Vagina (tissue), 2 donors: ENCODE measurements around the gene AP2B1. TPM values are rescaled to one million over a fixed set of nuclear protein-coding genes. Genes with fewer than 3 reads are reported as not detected.

Experiments used
- DNase-seq, 2 donors: peaks; one replicate each; pipeline ENCODE4 v3.0.0-alpha.2; 2017; ENCODE audit errors: extremely low spot score in 2 of 2
- H3K27ac ChIP-seq: fragments of 200-600 bp; sonication (generic); one replicate; pipeline ENCODE4 v1.5.1; 2019
- H3K27me3 ChIP-seq: fragments of 200-600 bp; sonication (generic); one replicate; pipeline ENCODE4 v1.5.1; 2019
- H3K36me3 ChIP-seq, 2 donors: fragments of 200-600 bp; sonication (generic); one replicate each; pipeline ENCODE4 v1.5.1; 2017 to 2019
- H3K4me1 ChIP-seq: fragments of 200-600 bp; sonication (generic); one replicate; pipeline ENCODE4 v1.5.1; 2019
- H3K4me3 ChIP-seq, 2 donors: fragments of 200-600 bp; sonication (generic); 1 replicate in 1 of 2; 2 replicates in 1 of 2; pipeline ENCODE4 v1.5.1; 2016 to 2019
- H3K9me3 ChIP-seq: fragments of 200-600 bp; sonication (generic); one replicate; pipeline ENCODE4 v1.5.1; 2019
- CTCF ChIP-seq, 3 experiments: fragments of 450-650 bp in 2 of 3; fragments of 200-600 bp in 1 of 3; sonication (generic) in 1 of 3; IDR thresholded peaks; one replicate each; pipeline ENCODE4 v1.5.1; 2017 to 2019; ENCODE audit warnings: antibody characterized with exemption in 3 of 3, mild to moderate bottlenecking in 2 of 3, moderate library complexity in 2 of 3
- POLR2A ChIP-seq, 2 donors: fragments of 450-650 bp; IDR thresholded peaks; one replicate each; pipeline ENCODE4 v1.6.1; 2017; ENCODE audit warnings: antibody characterized with exemption in 2 of 2, mild to moderate bottlenecking in 2 of 2, moderate library complexity in 2 of 2
- POLR2AphosphoS5 ChIP-seq, 2 donors: sonication (generic); formaldehyde crosslinking; IDR thresholded peaks; one replicate each; pipeline ENCODE4 v1.9.0; 2017; ENCODE audit warnings: antibody characterized with exemption in 2 of 2, mild to moderate bottlenecking in 2 of 2, low read depth in 1 of 2; ENCODE audit not compliant: insufficient read depth in 1 of 2
- intact Hi-C: fragments of 100-400 bp; cut with DNase I; formaldehyde crosslinking; loops from one replicate; pipeline ENCODE4 v1.15.1; 2023
- total RNA-seq: library from RNA; depleted of rRNA; stranded (reverse); fragments of >200 nt; gene quantifications from one replicate; pipeline ENCODE4 v1.2.3, GENCODE V29; 2016

The AP2B1 gene
- total RNA-seq, 1 donor from 2014 or later = 62.1 TPM

DNA sequence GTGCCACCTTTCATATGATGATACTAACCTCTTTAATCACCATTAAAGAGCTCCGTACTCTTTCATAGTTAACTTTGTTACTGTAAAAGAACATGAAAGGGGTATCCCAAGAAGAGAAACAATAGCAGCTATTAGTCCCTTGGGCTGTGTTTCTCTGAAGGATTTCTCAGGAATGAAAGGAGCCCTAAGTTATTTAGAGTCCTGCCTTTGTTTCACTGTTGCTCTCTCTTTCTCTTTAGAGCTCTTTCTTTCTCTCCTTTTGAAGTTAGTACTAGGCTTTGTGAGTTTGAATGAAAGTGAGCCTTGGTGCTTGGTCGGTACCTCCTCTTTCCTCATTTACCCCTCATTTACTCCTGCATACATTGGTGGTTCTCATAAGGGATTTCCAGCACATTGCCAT lies 123.8 kb downstream of the AP2B1 start:
- no peaks in the 10 kb centered on the region for H3K9me3 ChIP-seq
- peaks cover 0 to 18% of the 10 kb centered on the region in 2 donors for H3K36me3 ChIP-seq
- TF ChIP-seq POLR2AphosphoS5 (IDR thresholded peaks at IDR 0.05; ENCODE audit: insufficient read depth in 1 of 2, low read depth in 1 of 2) = no peak
- no peak for TF ChIP-seq CTCF (IDR thresholded peaks at IDR 0.05)
- no peak for TF ChIP-seq POLR2A (IDR thresholded peaks at IDR 0.05)
- no peak overlapping the region for H3K27ac ChIP-seq
- H3K27me3 ChIP-seq = no peaks in the 10 kb centered on the region
- peaks cover 18% of the 10 kb centered on the region for H3K4me1 ChIP-seq
- H3K4me3 ChIP-seq = no peak overlapping the region
- DNase-seq = no peak
- intact Hi-C loops = no loop called here

DNA sequence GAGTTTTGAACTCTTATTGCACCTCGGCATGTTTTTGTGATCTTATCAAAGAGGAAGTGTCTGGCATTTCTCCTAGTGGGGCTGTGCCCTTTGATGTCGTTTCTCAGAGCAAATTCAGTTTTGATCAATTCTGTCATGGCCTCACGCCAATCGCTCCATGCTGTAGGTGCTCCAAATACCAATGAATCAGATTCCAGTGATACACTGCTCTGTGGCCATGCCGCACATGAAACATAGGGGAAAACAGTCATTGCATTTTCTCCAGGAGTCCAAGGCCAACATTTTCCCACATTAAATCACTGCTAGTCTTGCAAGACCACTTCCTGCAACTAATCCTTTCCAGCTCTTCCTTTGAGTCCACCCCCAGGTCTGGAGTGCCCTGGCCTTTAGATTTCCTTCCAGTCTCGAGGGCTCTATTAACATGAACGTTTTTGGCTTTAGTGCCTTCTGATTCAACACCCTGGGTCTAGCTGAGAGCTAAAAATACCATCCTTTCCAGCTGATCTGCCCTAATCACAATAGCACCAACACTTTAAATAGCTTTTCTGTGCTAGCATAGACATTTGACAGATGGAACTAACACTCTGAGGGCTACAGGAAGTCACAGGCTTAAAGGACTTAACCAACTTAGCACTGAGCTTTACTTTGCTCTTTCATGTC lies 126.1 kb downstream of the AP2B1 start:
- DNase-seq = no peak
- no peaks in the 10 kb centered on the region for H3K9me3 ChIP-seq
- intact Hi-C loops = no loop called here
- H3K4me3 ChIP-seq = no peak overlapping the region
- H3K4me1 ChIP-seq = peaks cover 34% of the 10 kb centered on the region
- TF ChIP-seq POLR2A (IDR thresholded peaks at IDR 0.05) = no peak
- TF ChIP-seq POLR2AphosphoS5 (IDR thresholded peaks at IDR 0.05; ENCODE audit: insufficient read depth in 1 of 2, low read depth in 1 of 2) = peak in 1 of 2 donors; percentile 39
- no peak for TF ChIP-seq CTCF (IDR thresholded peaks at IDR 0.05)
- peaks cover 0 to 18% of the 10 kb centered on the region in 2 donors for H3K36me3 ChIP-seq
- no peaks in the 10 kb centered on the region for H3K27me3 ChIP-seq
- peak overlapping the region; percentile 10 for H3K27ac ChIP-seq

GRCh38 chr17:35714988-35715387 lies 127.9 kb downstream of the AP2B1 start:
- no peak for TF ChIP-seq POLR2A (IDR thresholded peaks at IDR 0.05)
- TF ChIP-seq CTCF (IDR thresholded peaks at IDR 0.05) = no peak
- no peak for TF ChIP-seq POLR2AphosphoS5 (IDR thresholded peaks at IDR 0.05; ENCODE audit: insufficient read depth in 1 of 2, low read depth in 1 of 2)
- H3K27ac ChIP-seq = no peak overlapping the region
- H3K36me3 ChIP-seq = peaks cover 0 to 27% of the 10 kb centered on the region in 2 donors
- H3K4me3 ChIP-seq = no peak overlapping the region
- DNase-seq = no peak
- no peaks in the 10 kb centered on the region for H3K27me3 ChIP-seq
- intact Hi-C loops = no loop called here
- H3K9me3 ChIP-seq = no peaks in the 10 kb centered on the region
- peaks cover 34% of the 10 kb centered on the region for H3K4me1 ChIP-seq

DNA sequence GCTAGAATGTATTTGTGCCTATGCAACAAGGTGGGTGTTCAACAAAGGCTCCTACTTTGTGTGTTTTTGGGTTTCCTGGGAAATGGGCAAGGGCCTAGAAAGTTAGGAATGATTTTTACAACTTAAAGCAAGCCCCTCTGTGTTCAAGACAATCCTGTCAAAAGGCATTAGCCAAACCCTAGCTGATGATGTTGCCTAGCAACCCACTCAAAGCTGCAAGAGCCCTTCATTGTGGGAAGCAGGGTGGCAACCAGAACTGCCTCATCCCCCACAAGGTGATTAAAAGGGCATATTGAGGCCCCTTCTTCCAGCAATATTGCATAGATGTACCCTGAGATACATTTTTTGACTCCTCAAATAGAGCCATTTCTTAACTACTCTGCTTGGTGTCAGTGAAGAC lies 128.3 kb downstream of the AP2B1 start:
- peaks cover 0 to 24% of the 10 kb centered on the region in 2 donors for H3K36me3 ChIP-seq
- no peaks in the 10 kb centered on the region for H3K9me3 ChIP-seq
- TF ChIP-seq POLR2AphosphoS5 (IDR thresholded peaks at IDR 0.05; ENCODE audit: insufficient read depth in 1 of 2, low read depth in 1 of 2) = no peak
- no peak for TF ChIP-seq POLR2A (IDR thresholded peaks at IDR 0.05)
- no peak for TF ChIP-seq CTCF (IDR thresholded peaks at IDR 0.05)
- no peaks in the 10 kb centered on the region for H3K27me3 ChIP-seq
- no peak overlapping the region for H3K27ac ChIP-seq
- no peak overlapping the region for H3K4me3 ChIP-seq
- H3K4me1 ChIP-seq = peaks cover 34% of the 10 kb centered on the region
- intact Hi-C loops = no loop called here
- DNase-seq = no peak

DNA sequence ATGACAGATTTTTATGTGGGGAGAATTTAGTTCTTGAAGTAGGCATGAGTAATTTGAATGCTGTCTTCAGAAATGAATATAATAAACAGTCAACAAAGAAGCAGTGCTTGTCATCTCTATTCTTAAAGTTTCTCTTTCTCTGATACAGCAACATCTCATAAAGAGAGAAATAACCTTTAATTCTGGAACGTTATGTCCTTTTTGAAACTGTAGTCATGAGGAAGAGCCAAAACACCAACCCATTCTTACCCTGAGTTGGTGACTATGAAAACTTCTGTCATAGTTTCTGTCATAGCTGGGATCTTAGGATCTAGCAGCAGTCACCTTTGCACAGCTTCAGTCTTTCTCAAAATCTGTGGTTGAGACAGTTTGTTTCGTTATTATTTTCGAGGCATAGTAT lies 129.1 kb downstream of the AP2B1 start:
- H3K36me3 ChIP-seq = peaks cover 0 to 16% of the 10 kb centered on the region in 2 donors

More for the DNA sequence above, 129.1 kb downstream of the AP2B1 start:
- no peak overlapping the region for H3K4me3 ChIP-seq
- DNase-seq = no peak
- peaks cover 34% of the 10 kb centered on the region for H3K4me1 ChIP-seq
- H3K27ac ChIP-seq = peak overlapping the region; percentile 34
- intact Hi-C loops = no loop called here
- H3K27me3 ChIP-seq = no peaks in the 10 kb centered on the region
- TF ChIP-seq POLR2A (IDR thresholded peaks at IDR 0.05) = no peak
- no peak for TF ChIP-seq CTCF (IDR thresholded peaks at IDR 0.05)
- TF ChIP-seq POLR2AphosphoS5 (IDR thresholded peaks at IDR 0.05; ENCODE audit: insufficient read depth in 1 of 2, low read depth in 1 of 2) = no peak
- H3K9me3 ChIP-seq = no peaks in the 10 kb centered on the region
